Measurements from ENCODE around the gene MPPED2. TPM values are rescaled to one million over a fixed set of nuclear protein-coding genes. Genes with fewer than 3 reads are reported as not detected.

MPPED2 gene
- polyA plus RNA-seq, 3 donors, result 0.29 to 0.59 (median 0.52) TPM

GRCh38 chr11:30603357-30603756 lies 17.2 kb upstream of the MPPED2 start:
- Histone ChIP-seq H3K36me3 (replicated peaks in 1 of 2; ENCODE audit: control insufficient read depth in 1 of 2, insufficient read depth in 2 of 2, low read length in 2 of 2) (no peaks in the 10 kb centered on the region), H3K27ac (ENCODE audit: low read depth in 1 of 2, low read length in 2 of 2) (no peak overlapping the region), H3K4me2 (replicated peaks; ENCODE audit: extremely low read depth, low read length, poor library complexity, severe bottlenecking) (no peak overlapping the region), H3K9me3 (replicated peaks in 1 of 2; ENCODE audit: control insufficient read depth in 1 of 2, insufficient read depth in 1 of 2, low read length in 2 of 2) (peaks cover 0 to 7% of the 10 kb centered on the region in 2 donors), H3K9ac (ENCODE audit: insufficient read depth, low read length, poor library complexity, severe bottlenecking) (no peak overlapping the region), H3K27me3 (ENCODE audit: control insufficient read depth in 2 of 2, insufficient read depth in 2 of 2, low read length in 2 of 2) (no peaks in the 10 kb centered on the region), H4K20me1 (ENCODE audit: insufficient read depth, low read length) (no peaks in the 10 kb centered on the region), H2AFZ (ENCODE audit: insufficient read depth, low read depth, low read length, poor library complexity, severe bottlenecking) (no peak overlapping the region), H3K4me1 (ENCODE audit: control insufficient read depth in 1 of 2, insufficient read depth in 2 of 2, low read length in 2 of 2) (no peaks in the 10 kb centered on the region), H3K4me3 (replicated peaks in 1 of 3; ENCODE audit: low read depth in 2 of 3, low read length in 3 of 3) (no peak overlapping the region), H3K79me2 (ENCODE audit: insufficient read depth, low read length) (no peaks in the 10 kb centered on the region)
- Mint-ChIP-seq H3K4me1 (no peaks in the 10 kb centered on the region), H3K9me3 (peaks cover 2 to 6% (median 3%) of the 10 kb centered on the region in 7 donors), H3K36me3 (no peaks in the 10 kb centered on the region), H3K27me3 (ENCODE audit: low read depth in 3 of 3) (peaks cover 0 to 4% (median 0%) of the 10 kb centered on the region in 3 donors), H3K27ac (no peak overlapping the region), H3K4me3 (no peak overlapping the region)
- no peak for TF ChIP-seq CTCF (IDR thresholded peaks at IDR 0.05)
- intact Hi-C loops (cut with micrococcal nuclease), result no loop called here
- no peak for DNase-seq
- no CpG with 5 or more reads among the region's 2 CpGs for WGBS (ENCODE audit: insufficient coverage)

- WGBS (ENCODE audit: insufficient coverage), result no CpG with 5 or more reads among the region's 2 CpGs
- H3K27ac Mint-ChIP-seq, result no peak overlapping the region
Observed at GRCh38 chr11:30596832-30597231, 10.7 kb upstream of the MPPED2 start.

More at GRCh38 chr11:30596832-30597231, 10.7 kb upstream of the MPPED2 start:
- H3K79me2 ChIP-seq (ENCODE audit: insufficient read depth, low read length), result no peaks in the 10 kb centered on the region
- no peak overlapping the region for H3K9ac ChIP-seq (ENCODE audit: insufficient read depth, low read length, poor library complexity, severe bottlenecking)
- peaks cover 2 to 3% (median 3%) of the 10 kb centered on the region in 7 donors for H3K9me3 Mint-ChIP-seq
- peaks cover 0 to 7% of the 10 kb centered on the region in 2 donors for H3K9me3 ChIP-seq (replicated peaks in 1 of 2; ENCODE audit: control insufficient read depth in 1 of 2, insufficient read depth in 1 of 2, low read length in 2 of 2)
- DNase-seq, result no peak
- no peak for TF ChIP-seq CTCF (IDR thresholded peaks at IDR 0.05)
- no peaks in the 10 kb centered on the region for H3K36me3 ChIP-seq (replicated peaks in 1 of 2; ENCODE audit: control insufficient read depth in 1 of 2, insufficient read depth in 2 of 2, low read length in 2 of 2)
- no peaks in the 10 kb centered on the region for H3K4me1 ChIP-seq (ENCODE audit: control insufficient read depth in 1 of 2, insufficient read depth in 2 of 2, low read length in 2 of 2)
- H3K27me3 ChIP-seq (ENCODE audit: control insufficient read depth in 2 of 2, insufficient read depth in 2 of 2, low read length in 2 of 2), result peaks cover 0 to 1% of the 10 kb centered on the region in 2 donors
- H3K4me3 ChIP-seq (replicated peaks in 1 of 3; ENCODE audit: low read depth in 2 of 3, low read length in 3 of 3), result no peak overlapping the region
- H2AFZ ChIP-seq (ENCODE audit: insufficient read depth, low read depth, low read length, poor library complexity, severe bottlenecking), result no peak overlapping the region
- no peak overlapping the region for H3K4me2 ChIP-seq (replicated peaks; ENCODE audit: extremely low read depth, low read length, poor library complexity, severe bottlenecking)
- peaks cover 1 to 2% (median 2%) of the 10 kb centered on the region in 3 donors for H3K27me3 Mint-ChIP-seq (ENCODE audit: low read depth in 3 of 3)
- H3K4me3 Mint-ChIP-seq, result no peak overlapping the region
- no peaks in the 10 kb centered on the region for H3K36me3 Mint-ChIP-seq
- H4K20me1 ChIP-seq (ENCODE audit: insufficient read depth, low read length), result no peaks in the 10 kb centered on the region
- H3K27ac ChIP-seq (ENCODE audit: low read depth in 1 of 2, low read length in 2 of 2), result no peak overlapping the region
- intact Hi-C loops (cut with micrococcal nuclease), result no loop called here
- H3K4me1 Mint-ChIP-seq, result no peaks in the 10 kb centered on the region

All from CD14-positive monocyte (primary cell).